ENCODE data around the gene SYNE3.

DNA sequence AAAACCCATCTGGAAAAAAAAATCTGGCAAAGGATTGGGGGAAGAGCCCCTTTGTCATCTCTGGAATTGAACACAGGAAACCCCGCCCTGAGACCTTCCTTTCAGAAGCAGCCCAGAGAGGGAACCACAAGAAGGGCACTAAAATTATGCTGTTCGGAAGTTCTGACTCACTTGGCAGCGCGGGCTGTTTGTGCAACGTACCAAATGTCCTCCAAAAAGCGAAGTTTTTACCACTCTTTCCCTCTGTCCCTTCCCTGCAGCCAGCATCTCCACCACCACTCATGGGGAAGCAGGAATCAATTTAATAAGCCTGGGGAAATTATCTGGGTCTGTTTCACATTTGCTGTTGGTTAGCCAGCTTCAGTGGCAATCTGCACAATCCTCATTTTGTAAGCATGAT lies 3.2 kb upstream of the SYNE3 start:
- TF ChIP-seq, protein P1, sequence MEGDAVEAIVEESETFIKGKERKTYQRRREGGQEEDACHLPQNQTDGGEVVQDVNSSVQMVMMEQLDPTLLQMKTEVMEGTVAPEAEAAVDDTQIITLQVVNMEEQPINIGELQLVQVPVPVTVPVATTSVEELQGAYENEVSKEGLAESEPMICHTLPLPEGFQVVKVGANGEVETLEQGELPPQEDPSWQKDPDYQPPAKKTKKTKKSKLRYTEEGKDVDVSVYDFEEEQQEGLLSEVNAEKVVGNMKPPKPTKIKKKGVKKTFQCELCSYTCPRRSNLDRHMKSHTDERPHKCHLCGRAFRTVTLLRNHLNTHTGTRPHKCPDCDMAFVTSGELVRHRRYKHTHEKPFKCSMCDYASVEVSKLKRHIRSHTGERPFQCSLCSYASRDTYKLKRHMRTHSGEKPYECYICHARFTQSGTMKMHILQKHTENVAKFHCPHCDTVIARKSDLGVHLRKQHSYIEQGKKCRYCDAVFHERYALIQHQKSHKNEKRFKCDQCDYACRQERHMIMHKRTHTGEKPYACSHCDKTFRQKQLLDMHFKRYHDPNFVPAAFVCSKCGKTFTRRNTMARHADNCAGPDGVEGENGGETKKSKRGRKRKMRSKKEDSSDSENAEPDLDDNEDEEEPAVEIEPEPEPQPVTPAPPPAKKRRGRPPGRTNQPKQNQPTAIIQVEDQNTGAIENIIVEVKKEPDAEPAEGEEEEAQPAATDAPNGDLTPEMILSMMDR (conservative IDR thresholded peaks at IDR 0.05; ENCODE audit: low read depth, low read length) = no peak
- TF ChIP-seq EZH2phosphoT487 (IDR thresholded peaks at IDR 0.05; ENCODE audit: borderline replicate concordance, low read length) = no peak
